HepG2 (cell line): ENCODE data around the gene NCKAP5L. TPM values are rescaled to one million over a fixed set of nuclear protein-coding genes. Genes with fewer than 3 reads are reported as not detected.
A peak's percentile ranks its signal among the peaks of the same experiment; 100 is the strongest.

Experiments used
- DPF2 ChIP-seq: sonication (generic); formaldehyde crosslinking; IDR thresholded peaks from 2 replicates; pipeline ENCODE4 v1.4.0; 2020; ENCODE audit warnings: mild to moderate bottlenecking, low read depth, missing genetic modification reagents, borderline replicate concordance
- FIP1L1 ChIP-seq: fragments of 200-400 bp; formaldehyde crosslinking; IDR thresholded peaks from 2 replicates; pipeline ENCODE4 v1.6.1; 2018; ENCODE audit warnings: low read depth, mild to moderate bottlenecking, low read length, moderate library complexity, borderline replicate concordance; ENCODE audit not compliant: insufficient read depth
- KAT2B ChIP-seq: fragments of 150-350 bp; IDR thresholded peaks from 2 replicates; pipeline ENCODE4 v1.6.1; 2014; ENCODE audit warnings: low read depth, low read length, borderline replicate concordance
- RBAK ChIP-seq: sonication (generic); formaldehyde crosslinking; IDR thresholded peaks from 2 replicates; pipeline ENCODE4 v1.5.1; 2020; ENCODE audit warnings: mild to moderate bottlenecking, missing genetic modification reagents
- TOE1 ChIP-seq: sonication (generic); formaldehyde crosslinking; IDR thresholded peaks from 2 replicates; pipeline ENCODE4 v1.4.0; 2020; ENCODE audit warnings: mild to moderate bottlenecking, missing genetic modification reagents
- ZBTB42 ChIP-seq: sonication (generic); formaldehyde crosslinking; IDR thresholded peaks from 2 replicates; pipeline ENCODE4 v1.5.0; 2020; ENCODE audit warnings: mild to moderate bottlenecking, missing genetic modification reagents
- ZNF44 ChIP-seq: sonication (generic); formaldehyde crosslinking; IDR thresholded peaks from 2 replicates; pipeline ENCODE4 v1.5.1; 2020; ENCODE audit warnings: mild to moderate bottlenecking, missing genetic modification reagents
- ZNF451 ChIP-seq: sonication (generic); formaldehyde crosslinking; IDR thresholded peaks from 2 replicates; pipeline ENCODE4 v1.5.0; 2020; ENCODE audit warnings: mild to moderate bottlenecking, missing genetic modification reagents
- ZNF746 ChIP-seq: sonication (generic); formaldehyde crosslinking; IDR thresholded peaks from 2 replicates; pipeline ENCODE4 v1.8.0; 2022; ENCODE audit warnings: mild to moderate bottlenecking, missing genetic modification reagents
- ZNF777 ChIP-seq: sonication (generic); formaldehyde crosslinking; IDR thresholded peaks from 2 replicates; pipeline ENCODE4 v1.4.0; 2020; ENCODE audit warnings: missing genetic modification reagents
- polyA plus RNA-seq, 8 experiments: library from polyadenylated mRNA; depleted of rRNA in 3 of 8; stranded (reverse) in 7 of 8; unstranded in 1 of 8; fragments of >200 nt; fragmentation: Illumina TruSeq in 4 of 8; extraction: Trizol in 4 of 8; gene quantifications; 2 replicates each; pipeline versions ENCODE4 v1.2.1 to v1.2.3, GENCODE V29; 2011 to 2016; ENCODE audit warnings: low read depth in 4 of 8, missing spikeins in 1 of 8, mixed read lengths in 1 of 8; ENCODE audit not compliant: insufficient read depth in 1 of 8
- total RNA-seq, 5 experiments: library from RNA; depleted of rRNA; stranded (reverse); fragments of >200 nt; fragmentation: Illumina TruSeq; extraction: Trizol; gene quantifications; 2 replicates each; pipeline ENCODE4 v1.2.3, GENCODE V29; 2016; ENCODE audit warnings: low read depth in 1 of 5
- TF ChIP-seq, protein P1 (sequence below): sonication (generic); formaldehyde crosslinking; IDR thresholded peaks from 2 replicates; pipeline ENCODE4 v1.4.0; 2020; ENCODE audit warnings: mild to moderate bottlenecking, missing genetic modification reagents, borderline replicate concordance
- TF ChIP-seq, protein P2 (sequence below): sonication (generic); formaldehyde crosslinking; IDR thresholded peaks from 2 replicates; pipeline ENCODE4 v1.4.0; 2020; ENCODE audit warnings: missing genetic modification reagents, borderline replicate concordance
- TF ChIP-seq, protein P3 (sequence below): sonication (generic); formaldehyde crosslinking; IDR thresholded peaks from 2 replicates; pipeline ENCODE4 v1.5.0; 2020; ENCODE audit warnings: missing genetic modification reagents

The NCKAP5L gene
- total and polyA plus RNA-seq, 2 of the 13 experiments (the other 11 are each of a cell fraction or from before 2014, with no cell fraction given), result 4.1 to 9.0 TPM

DNA sequence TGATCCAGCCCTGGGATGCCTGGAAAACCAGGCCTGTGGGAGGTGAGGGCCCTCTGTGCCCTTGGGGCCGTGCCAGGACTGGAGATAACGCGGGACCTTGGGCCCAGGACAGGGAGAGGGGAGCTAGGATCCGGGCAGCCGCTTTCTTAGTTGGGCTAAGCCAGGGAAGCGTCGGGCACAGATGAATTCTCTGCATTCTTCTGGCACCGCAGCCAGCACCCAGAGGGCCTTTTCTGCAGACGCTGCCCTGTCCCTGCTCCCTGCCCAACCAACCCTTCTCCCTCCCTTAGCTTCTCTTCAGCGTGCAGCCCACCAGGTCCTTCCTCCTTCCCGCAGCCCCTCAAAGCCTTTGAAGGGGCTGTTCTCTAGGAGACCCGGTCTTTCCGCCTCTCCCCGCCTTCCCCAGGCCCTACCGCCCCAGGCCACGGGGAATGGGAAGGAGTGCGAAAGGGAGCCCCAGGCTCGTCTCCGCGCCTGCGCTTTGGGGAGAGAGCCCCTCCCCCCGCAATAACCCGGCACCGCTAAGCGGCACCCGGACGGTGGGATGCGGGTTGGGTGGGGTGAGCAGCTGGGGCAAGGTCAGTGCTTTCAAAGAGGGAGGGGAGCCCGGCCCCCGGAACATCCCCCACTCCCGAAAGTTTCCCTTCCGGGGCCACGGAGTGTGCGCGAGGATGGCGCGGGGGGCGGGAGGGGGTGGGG, 663 bp downstream of the NCKAP5L start (continued):
- TF ChIP-seq DPF2 (CRISPR knock-in tag) (no peak), KAT2B (no peak), ZBTB42 (CRISPR knock-in tag) (no peak), ZNF451 (CRISPR knock-in tag) (no peak), ZNF777 (CRISPR knock-in tag) (no peak), TOE1 (CRISPR knock-in tag) (no peak), ZNF44 (CRISPR knock-in tag) (no peak), ZNF746 (CRISPR knock-in tag) (peak; percentile 61; the same call in 1 of the 2 replicates), RBAK (CRISPR knock-in tag) (no peak), FIP1L1 (0 out of 2 replicates have a peak, but pooled peaks have one; percentile 27)
- TF ChIP-seq, protein P1, sequence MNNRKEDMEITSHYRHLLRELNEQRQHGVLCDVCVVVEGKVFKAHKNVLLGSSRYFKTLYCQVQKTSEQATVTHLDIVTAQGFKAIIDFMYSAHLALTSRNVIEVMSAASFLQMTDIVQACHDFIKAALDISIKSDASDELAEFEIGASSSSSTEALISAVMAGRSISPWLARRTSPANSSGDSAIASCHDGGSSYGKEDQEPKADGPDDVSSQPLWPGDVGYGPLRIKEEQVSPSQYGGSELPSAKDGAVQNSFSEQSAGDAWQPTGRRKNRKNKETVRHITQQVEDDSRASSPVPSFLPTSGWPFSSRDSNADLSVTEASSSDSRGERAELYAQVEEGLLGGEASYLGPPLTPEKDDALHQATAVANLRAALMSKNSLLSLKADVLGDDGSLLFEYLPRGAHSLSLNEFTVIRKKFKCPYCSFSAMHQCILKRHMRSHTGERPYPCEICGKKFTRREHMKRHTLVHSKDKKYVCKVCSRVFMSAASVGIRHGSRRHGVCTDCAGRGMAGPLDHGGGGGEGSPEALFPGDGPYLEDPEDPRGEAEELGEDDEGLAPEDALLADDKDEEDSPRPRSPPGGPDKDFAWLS (CRISPR knock-in tag), result no peak
- TF ChIP-seq, protein P2, sequence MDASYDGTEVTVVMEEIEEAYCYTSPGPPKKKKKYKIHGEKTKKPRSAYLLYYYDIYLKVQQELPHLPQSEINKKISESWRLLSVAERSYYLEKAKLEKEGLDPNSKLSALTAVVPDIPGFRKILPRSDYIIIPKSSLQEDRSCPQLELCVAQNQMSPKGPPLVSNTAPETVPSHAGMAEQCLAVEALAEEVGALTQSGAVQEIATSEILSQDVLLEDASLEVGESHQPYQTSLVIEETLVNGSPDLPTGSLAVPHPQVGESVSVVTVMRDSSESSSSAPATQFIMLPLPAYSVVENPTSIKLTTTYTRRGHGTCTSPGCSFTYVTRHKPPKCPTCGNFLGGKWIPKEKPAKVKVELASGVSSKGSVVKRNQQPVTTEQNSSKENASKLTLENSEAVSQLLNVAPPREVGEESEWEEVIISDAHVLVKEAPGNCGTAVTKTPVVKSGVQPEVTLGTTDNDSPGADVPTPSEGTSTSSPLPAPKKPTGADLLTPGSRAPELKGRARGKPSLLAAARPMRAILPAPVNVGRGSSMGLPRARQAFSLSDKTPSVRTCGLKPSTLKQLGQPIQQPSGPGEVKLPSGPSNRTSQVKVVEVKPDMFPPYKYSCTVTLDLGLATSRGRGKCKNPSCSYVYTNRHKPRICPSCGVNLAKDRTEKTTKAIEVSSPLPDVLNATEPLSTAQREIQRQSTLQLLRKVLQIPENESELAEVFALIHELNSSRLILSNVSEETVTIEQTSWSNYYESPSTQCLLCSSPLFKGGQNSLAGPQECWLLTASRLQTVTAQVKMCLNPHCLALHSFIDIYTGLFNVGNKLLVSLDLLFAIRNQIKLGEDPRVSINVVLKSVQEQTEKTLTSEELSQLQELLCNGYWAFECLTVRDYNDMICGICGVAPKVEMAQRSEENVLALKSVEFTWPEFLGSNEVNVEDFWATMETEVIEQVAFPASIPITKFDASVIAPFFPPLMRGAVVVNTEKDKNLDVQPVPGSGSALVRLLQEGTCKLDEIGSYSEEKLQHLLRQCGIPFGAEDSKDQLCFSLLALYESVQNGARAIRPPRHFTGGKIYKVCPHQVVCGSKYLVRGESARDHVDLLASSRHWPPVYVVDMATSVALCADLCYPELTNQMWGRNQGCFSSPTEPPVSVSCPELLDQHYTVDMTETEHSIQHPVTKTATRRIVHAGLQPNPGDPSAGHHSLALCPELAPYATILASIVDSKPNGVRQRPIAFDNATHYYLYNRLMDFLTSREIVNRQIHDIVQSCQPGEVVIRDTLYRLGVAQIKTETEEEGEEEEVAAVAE (CRISPR knock-in tag), result no peak
- TF ChIP-seq, protein P3, sequence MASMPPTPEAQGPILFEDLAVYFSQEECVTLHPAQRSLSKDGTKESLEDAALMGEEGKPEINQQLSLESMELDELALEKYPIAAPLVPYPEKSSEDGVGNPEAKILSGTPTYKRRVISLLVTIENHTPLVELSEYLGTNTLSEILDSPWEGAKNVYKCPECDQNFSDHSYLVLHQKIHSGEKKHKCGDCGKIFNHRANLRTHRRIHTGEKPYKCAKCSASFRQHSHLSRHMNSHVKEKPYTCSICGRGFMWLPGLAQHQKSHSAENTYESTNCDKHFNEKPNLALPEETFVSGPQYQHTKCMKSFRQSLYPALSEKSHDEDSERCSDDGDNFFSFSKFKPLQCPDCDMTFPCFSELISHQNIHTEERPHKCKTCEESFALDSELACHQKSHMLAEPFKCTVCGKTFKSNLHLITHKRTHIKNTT (CRISPR knock-in tag), result no peak
